GM19324 (cell line): ENCODE data around the gene CDK9.
A peak's percentile ranks its signal among the peaks of the same experiment; 100 is the strongest.

ENCODE experiments used
- ATAC-seq: cut with Tn5 transposase; IDR thresholded peaks from one replicate; pipeline ENCODE4 v1.9.1; 2021; ENCODE audit warnings: mild to moderate bottlenecking, moderate library complexity; ENCODE audit not compliant: unreplicated experiment, low FRiP score

Gene CDK9

DNA sequence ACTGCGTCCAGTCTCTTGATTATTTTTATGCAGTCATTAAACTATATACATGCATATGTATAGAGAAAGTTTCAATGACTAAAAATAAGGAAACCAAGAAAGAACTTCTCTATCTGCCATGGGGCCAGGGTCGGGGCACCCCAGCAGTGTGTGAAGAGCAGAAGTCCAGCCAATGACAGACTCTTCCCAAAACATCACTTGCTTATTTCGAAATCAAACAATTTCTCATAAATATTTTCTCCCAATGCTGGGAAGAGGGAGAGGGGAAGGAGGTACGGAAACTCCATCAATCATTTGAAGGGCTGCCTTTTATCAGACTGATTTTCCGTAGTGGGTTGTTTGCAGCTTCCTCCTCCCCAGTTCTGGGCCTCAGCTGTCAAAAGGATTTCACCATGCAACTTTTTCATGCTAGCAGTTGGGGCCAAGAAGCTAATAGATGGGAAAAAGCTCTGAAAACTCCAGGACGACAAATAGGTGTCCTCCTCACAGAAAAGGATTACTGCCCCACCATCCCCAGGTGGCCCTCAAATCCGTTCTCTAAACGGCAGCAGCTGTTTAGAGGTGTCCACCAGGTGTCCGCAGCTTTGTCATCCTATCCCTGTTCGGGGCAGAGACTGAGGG, 16.2 kb downstream of the CDK9 start:
- ATAC-seq = no peak

DNA sequence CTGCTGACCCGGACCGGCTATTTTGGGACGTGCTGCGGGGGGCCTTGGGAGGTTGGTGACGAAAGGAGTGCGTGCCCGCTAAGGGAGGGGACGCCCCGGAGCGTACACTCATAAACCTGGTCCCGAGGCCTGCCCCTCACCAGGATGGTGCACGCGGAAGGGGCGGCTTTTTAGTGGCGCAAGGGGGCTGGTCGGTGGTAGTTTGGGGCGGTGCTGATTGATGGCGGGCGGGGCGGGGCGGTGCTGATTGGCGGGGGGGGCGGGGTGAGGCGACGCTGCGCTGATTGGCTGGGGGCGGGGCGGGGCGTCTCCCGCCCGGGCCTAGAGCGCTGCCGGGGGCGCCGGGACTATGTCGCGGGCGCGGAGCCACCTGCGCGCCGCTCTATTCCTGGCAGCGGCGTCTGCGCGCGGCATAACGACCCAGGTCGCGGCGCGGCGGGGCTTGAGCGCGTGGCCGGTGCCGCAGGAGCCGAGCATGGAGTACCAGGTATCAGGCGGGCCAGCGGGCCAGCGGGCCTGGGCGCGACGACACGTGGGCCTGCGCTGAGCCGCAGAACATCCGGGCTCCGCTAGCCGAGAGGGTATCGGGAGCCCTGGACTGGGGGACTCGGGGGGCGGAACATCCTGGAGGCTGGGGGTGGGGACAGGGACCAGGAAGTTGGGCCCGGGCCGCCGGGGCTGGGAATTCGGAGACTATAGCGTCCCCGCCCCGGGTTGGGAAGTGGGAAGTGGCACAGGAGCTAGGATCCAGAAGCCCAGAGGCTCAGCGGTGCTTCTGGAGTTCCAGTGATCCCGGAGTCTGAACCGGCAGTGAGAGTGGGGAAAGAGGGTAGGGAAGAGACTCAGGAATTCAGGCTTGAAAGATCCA, 17.0 kb downstream of the CDK9 start, which contains the start of gene FPGS:
Gene FPGS (plus strand): TSS at position 307 of the 868 bp plus-strand sequence. CDS start 43 bp downstream, at position 350.
- ATAC-seq = peak; percentile 83

DNA sequence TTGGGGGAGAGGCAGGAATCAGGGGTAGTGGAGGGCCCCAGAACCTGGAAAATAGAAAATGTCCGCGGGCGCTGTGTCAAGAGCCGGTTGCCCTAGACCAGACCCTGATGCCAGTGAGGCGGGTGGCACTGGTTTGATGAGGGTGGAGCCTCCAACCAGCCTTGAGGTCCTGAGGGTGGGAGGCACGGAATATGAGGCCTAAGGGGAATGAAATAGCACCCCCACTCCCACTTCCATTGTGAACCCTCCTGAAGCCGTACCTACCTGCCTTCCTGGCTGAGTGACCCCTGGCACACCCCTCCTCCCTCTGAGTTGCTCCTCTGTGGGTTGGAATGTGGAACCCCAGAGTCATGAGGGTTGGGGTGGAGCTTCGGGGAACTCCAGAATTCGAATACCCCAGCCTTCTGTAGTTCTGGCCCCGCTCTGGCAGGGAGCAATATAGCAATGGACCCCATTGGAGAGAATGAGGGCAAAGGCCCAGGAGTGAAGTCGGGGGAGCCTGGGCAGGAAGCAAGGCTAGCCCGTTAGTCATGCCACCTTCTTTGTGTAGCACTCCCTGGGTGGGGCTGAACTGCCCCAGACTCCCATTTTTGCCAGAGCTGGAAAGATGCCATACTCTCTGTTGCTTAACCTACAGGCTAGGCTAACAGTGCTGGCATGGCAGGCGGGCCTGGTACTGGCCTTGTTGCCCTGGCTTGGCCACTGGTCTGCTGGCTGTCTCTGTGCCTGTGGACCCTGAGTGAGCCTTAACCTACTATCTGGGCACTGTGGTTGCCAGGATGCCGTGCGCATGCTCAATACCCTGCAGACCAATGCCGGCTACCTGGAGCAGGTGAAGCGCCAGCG, 17.9 kb downstream of the CDK9 start:
- ATAC-seq = no peak

DNA sequence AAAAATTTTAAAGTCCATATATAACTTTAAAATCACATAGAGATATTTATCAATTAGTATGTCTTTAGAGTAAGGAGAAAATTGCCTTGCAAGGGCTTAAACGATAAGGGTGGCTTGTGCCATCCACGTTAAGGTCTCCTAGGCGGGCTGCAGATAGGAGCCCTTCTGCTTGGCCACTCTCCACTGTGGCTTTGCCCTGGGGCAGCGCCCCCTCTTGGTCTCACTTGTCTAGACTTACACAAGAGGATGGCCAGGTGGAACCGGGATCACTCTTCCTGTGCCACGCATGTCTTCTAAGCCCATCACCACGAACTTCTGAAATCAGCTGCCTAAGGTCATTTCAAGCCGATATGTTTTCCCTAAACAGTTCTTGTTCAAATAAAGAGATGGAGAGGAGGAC, 19.8 kb downstream of the CDK9 start:
- ATAC-seq = no peak

DNA sequence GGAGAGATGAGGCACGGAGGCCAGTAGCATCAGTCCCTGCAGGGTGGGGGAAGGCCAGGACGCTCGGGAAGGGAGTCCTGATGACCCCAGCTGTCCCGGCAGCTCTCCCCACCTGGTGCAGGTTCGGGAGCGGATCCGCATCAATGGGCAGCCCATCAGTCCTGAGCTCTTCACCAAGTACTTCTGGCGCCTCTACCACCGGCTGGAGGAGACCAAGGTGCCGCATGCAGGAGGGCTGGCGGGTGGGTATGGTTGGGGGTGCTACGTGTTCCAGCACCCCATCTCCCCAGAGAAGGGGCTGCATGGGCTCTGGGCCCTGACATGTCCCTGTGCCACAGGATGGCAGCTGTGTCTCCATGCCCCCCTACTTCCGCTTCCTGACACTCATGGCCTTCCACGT, 21.0 kb downstream of the CDK9 start:
- no peak for ATAC-seq

DNA sequence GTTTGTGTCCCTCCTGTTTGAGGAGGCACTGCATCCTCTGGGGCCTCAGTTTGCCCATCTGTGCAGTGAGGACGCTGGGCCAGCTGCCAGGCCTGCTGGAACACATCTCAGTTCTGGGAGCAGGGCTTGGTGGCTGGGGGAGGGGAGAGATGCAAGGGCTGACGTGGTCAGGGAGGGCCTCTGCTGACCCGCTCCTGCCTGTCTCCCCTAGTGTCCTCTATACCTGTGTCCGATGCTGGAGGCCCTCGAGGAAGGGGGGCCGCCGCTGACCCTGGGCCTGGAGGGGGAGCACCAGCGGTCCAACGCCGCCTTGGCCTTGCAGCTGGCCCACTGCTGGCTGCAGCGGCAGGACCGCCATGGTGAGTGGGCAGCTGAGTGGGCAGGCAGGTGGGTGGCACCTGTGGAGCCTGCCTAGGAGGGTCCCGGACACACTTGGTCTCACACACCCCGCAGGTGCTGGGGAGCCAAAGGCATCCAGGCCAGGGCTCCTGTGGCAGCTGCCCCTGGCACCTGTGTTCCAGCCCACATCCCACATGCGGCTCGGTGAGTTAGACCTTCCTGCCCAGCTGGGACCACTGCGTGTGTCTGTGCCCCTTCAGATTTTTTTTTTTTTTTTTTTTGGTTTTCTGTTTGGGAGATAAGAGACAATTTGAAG, 22.6 kb downstream of the CDK9 start:
- ATAC-seq = no peak

DNA sequence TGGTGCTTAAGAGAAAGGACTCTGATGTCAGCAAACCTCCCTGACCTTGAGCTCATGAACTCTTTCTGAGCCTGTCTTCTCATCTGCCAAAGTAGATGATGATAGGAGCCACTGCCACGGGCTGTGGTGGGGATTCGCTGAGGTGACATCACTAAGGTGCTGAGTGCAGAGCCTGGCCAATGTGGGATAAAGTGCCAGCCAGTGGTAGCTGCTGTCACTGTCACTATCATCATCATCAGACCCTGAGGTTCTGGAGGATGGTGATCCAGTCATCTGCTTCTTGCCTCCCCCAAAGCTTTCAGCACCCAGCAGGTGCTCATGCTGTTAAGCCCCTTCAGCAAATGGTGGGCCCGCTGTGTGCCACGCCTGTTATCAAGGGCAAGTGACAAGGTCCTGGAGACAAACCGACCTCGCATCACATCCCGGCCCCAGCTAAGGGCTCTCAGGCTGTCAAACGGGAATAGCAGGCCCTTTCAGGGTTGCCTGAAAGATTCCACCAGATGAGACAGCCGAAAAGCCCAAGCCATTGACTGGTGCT, 23.2 kb downstream of the CDK9 start:
- no peak for ATAC-seq

DNA sequence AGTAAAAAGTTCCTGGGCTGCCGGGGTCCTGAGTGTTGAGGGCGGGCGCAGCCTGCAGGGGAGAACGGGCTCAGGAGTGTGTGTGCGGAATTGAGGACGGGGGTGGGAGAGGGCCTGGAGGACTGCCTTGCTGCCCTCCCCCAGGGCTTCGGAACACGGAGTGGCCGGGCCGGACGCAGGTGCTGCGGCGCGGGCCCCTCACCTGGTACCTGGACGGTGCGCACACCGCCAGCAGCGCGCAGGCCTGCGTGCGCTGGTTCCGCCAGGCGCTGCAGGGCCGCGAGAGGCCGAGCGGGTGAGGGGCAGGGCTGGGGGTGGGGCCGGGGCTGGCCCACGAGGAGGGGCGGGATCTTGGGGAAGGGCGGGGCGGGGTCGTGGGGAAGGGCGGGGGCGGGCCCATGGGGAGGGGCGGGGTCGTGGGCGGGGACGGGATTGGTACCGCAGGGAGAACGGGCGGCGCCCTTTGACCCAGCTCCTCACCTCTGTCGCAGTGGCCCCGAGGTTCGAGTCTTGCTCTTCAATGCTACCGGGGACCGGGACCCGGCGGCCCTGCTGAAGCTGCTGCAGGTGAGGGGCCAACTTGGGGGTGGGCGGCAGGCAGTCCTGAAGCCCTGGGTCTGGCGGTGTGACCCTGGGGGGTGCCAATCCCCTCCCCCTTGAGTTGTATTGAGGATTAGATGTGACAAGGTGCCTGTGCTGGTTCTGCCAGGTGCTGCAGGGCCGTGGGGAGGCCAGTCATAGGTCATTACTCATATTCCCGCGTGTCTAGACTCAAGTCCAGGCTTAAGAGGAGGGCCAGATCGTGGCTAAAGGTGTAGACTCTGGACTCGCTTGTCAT, 23.9 kb downstream of the CDK9 start:
- ATAC-seq = no peak

DNA sequence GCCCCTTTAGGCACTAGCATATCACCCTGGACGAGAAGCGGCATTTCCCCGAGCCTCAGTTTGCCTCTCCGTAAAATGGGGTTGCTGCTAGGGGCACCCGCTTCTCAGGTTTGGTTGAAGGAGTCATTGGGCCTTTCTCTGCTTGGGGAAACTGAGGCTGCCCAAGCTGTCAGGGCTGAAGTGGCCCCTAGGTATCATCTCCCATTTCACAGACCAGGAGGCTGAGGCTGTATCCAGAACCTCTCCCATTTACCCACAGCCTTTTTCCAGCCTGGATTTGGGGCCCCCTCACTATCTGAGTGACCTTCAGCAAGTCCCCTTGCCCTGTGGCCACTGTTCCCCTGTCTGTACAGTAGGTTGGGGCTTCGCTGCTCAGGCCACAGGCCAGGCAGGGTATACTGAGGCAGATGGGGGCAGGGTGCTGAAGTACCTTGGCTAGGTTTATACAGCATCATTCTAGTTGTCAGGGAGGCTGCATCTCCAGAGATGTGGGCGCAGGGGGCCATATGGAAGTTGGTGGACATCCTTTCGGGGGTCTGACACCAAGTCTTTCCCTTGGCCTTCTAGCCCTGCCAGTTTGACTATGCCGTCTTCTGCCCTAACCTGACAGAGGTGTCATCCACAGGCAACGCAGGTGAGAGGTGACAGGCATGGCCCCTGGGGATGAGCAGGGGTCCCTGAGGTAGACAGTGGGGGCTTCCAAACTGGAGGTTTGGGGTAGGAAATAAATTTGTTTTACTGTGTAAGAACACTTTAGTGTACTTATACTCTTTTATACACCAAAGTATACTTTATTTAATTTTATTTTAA, 24.7 kb downstream of the CDK9 start:
- no peak for ATAC-seq

DNA sequence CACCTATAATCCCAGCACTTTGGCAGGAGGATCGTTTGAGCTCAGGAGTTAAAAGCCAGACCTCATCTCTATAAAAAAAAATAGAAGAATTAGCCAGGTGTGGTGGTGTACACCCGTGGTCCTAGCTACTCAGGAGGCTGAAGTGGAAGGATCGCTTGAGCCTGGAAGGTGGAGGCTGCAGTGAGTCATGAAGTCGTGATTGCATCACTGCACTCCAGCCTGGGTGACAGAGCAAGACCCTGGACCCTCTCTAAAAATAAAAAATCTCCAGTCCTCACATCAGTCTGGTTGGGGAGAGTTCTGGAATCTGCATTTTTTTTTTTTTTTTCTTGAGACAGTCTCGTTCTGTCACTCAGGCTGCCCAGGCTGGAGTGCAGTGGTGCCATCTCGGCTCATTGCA, 26.2 kb downstream of the CDK9 start:
- no peak for ATAC-seq

DNA sequence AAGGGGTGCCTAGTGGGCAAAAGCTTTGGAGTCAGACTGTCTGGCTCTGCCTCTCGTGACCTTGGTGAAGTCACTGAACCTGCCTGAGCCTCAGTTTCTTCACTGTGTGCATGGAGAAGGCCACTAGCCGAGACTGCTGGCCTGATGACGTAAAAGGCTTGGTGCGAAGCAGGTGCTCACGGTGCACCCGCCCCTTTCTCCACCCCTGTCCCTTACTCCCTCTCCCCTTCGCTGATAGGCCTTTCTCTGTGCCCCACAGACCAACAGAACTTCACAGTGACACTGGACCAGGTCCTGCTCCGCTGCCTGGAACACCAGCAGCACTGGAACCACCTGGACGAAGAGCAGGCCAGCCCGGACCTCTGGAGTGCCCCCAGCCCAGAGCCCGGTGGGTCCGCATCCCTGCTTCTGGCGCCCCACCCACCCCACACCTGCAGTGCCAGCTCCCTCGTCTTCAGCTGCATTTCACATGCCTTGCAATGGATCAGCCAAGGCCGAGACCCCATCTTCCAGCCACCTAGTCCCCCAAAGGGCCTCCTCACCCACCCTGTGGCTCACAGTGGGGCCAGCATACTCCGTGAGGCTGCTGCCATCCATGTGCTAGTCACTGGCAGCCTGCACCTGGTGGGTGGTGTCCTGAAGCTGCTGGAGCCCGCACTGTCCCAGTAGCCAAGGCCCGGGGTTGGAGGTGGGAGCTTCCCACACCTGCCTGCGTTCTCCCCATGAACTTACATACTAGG, 27.3 kb downstream of the CDK9 start:
- no peak for ATAC-seq

DNA sequence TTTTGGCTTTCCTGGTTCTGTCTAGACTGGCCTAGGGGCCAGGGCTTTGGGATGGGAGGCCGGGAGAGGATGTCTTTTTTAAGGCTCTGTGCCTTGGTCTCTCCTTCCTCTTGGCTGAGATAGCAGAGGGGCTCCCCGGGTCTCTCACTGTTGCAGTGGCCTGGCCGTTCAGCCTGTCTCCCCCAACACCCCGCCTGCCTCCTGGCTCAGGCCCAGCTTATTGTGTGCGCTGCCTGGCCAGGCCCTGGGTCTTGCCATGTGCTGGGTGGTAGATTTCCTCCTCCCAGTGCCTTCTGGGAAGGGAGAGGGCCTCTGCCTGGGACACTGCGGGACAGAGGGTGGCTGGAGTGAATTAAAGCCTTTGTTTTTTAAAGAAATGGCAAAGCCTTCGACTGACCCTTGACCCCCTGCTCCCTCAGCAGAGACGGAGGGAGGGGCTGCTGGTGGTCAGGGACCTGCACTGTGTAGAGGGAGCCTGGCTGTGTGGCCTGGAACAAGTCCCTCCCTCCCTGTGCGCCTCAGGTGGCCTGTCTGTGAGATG, 27.9 kb downstream of the CDK9 start:
- no peak for ATAC-seq

DNA sequence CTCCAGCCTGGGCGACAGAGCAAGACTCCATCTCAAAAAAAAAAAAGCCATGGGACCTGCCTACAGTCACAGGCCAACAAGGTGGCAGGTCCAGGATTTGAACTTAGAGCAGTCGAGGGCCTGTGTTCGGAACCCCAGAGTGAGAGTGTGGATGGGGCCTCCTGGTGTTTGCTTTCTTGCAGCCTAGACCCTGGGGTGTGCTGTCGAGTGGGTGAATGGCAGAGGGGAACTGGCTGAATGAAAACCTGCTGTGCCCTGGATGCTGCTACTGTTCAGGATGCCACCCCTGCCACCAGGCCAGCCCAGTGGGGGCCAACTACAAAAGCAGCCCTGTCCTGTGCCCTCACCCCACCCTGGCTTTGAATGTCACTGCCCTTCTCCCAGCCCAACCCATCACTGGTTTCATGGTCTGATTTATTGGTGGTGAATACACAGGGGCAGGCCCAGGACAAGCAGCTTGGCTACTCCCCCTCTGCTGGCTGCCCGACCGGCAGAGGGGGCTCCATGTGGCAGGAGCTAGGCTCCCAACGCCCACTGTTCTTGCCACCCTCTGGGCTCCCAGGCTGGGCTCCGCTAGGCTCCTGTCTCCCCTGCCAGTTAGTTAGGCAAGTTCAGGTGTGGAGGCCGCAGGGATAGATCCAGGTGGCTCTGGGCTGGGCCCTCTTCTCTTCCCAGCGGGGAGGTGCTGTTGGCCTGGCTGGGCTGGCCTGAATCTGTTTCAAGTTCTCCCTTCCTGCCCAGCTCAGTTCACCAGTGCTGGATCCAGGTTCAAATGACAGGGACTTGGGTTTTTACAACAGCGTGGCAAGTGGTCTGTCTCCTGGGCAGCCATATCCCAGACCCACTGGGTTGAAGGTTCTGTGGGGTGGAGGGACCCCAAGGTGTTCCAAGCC, 29.0 kb downstream of the CDK9 start:
- no peak for ATAC-seq

DNA sequence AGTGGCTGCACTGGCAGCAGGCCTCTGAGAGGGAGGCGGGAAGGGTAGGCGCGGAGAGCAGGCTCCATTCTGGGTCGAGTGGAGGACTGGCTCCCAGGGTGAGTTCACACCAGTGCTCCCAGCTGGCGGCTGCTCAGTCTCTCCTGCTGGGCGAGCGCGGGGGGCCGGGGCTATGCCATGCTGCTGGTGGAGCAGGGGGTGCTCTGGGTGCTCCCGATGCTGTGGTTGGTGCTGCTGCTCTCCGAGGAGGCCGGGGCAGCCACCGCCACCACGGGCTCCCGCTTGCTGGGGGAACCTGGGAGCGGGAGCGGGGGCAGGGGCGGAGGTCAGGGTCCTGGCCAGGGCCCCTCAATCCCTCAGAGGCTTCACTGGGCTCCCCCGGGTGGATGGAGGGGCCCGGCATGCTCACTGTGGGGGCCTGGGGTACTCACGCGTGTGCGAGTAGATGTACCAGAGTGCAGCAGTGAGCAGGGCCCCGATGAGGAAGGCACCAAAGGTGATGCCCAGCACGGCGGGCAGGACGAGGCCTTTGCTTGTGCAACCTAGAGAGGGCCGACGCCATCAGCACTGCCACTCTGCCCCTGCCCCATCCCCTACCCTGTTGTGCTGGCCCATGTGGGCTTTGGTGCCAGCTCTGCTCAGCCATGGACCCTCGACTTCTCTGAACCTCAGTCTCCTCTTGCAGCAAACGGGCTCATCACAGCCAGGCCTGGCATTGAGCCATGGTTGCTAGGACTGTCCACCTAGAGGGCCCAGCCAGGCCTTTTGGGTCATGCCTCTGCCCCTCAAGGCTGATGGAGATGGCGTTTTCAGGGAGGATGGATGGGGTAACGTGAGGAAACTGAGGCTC, 29.9 kb downstream of the CDK9 start:
- no peak for ATAC-seq

DNA sequence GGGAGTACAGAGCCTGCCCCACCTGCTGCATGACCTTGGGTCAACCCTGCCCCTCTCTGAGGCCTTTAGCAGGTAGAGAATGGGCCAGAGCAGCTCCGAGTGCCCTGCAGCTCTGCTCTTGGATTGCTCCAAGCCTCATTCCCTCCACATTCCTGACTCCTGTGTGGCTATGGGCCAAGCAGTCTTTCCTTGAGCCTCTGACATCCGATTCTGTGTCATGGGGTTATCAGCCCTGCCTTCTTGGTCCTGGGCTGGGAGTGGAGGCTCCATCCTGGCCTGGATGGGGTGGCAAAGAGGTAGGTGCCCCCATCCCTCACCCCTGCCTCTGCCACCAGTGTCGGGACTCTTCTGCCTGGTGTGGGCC, 30.5 kb downstream of the CDK9 start:
- no peak for ATAC-seq

DNA sequence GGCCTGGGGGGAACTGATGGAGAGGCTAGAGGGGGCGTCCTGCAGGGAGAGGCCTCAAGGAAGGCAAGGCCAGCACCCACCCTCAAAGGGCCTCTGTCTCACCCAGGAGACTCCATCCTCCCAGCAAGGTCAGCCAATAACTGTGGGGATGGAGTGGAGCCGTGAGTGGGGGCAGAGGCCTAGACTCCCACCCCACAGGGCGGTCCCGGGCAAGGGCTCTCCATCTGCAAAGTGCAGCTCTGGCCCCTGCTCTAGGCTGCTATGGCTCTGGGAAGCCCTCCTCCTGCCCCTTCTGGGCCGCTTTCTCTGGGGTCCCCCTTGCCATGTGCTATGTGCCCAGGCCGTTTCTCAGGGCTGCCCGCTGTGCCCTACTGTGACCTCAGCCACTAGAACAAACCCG, 30.9 kb downstream of the CDK9 start:
- ATAC-seq = no peak
